DMS53 treated with DMSO at 0.1 percent for 48 hours (cell line): ENCODE data around the gene ATOX1.
"Not testable (repeated sequence)": the region's sequence is repeated elsewhere in the genome, so short reads cannot be mapped to it uniquely, and the experiment has no call there.

Experiments used
- DNase-seq: peaks from one replicate; lab custom pipeline; 2025; ENCODE audit not compliant: unreplicated experiment; lab: John Stamatoyannopoulos, UW

The ATOX1 gene

DNA sequence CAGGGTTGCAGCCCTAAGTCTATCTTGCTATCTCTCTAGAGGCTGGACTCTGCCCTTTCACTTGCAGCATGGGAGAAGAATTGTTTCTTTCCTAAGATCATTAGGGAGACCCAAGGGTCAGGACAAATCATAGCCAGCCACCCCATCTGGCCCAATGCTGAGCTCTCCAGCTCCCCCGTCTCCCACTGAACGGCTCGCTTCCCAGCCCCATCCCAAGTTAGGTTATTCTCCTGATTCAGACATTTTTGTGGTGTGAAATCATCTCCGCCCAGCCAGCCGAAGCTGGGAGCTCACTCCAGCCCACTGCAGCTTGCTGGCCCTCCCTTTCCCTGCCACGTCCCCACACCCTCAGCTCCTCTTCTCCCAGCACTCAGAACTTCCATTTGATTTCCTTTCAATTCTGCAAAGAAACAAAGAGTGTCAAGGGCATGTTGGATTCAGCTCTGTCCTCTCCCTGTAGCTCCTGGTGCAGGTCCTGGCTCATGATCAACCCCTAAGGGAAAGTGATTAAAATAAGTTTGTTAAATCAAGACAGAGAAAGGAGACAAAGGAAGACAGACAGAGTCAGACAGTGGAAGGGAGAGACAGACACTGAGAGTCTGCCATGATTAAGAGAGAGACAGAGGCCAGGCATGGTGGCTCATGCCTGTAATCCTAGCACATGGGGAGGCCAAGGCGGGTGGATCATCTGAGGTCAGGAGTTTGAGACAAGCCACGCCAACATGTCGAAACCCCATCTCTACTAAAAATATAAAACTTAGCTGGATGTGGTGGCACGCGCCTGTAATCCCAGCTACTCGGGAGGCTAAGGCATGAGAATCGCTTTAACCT, 59.1 kb downstream of the ATOX1 start:
- DNase-seq, result no peak

DNA sequence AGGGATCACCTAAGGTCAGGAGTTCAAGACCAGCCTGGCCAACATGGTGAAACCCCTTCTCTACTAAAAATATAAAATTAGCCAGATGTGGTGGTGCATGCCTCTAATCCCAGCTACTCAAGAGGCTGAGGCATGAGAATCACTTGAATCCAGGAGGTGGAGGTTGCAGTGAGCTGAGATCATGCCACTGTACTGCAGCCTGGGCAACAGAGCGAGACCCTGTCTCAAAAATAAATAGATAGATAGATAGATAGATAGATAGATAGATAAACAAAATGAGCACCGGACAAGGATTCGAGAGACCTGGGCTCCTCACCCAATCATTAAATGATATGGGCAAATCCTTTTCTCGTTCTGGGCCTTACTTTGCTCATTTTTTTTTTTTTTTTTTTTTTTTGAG, 60.4 kb downstream of the ATOX1 start:
- DNase-seq, result not testable (repeated sequence)

DNA sequence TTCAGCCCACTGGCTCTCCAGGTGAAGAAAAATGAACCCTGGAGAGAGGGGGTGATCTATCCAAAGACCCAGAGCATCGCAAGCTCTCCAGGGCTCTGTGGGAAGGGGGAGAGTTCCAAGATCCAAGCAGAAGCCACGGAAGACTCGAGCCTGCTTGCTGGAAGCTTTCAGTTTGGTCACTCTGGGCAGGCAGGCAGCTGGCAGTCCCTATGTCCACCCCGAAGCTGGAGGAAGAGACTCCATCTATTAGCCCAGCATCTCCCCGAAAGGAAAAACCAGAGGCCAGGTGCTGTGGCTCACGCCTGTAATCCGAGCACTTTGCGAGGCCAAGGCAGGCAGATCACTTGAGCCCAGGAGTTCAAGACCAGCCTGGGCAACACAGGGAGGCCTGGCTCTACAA, 61.0 kb downstream of the ATOX1 start:
- DNase-seq, result no peak

DNA sequence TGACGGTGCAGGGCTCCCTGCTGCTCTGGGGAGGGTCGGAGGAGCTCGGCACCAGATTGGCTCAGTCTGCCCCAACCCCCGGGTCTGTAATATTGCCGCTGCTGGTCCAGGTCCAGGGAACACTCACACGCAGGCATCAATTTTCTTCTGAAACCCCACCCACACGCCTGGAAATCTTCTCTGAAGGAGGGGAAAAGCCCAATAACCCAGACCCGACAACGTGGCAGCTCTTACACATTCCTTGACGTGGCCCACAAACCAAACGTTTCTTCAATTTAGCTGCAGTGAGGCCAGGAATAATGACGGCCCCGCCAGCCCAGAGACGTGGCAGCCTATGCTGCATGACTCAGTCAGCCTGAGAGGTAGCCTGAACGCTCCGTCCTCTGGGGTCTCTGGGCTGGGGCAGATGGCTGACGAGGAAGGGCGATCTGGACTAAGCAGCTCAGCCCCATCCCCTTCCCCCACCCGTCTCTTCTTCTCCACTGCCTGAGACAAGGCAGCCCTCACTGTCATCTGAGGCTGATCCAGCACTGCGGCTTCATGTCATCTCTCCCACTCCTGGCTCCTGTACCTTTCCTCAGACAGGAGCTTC, 61.9 kb downstream of the ATOX1 start:
- no peak for DNase-seq

DNA sequence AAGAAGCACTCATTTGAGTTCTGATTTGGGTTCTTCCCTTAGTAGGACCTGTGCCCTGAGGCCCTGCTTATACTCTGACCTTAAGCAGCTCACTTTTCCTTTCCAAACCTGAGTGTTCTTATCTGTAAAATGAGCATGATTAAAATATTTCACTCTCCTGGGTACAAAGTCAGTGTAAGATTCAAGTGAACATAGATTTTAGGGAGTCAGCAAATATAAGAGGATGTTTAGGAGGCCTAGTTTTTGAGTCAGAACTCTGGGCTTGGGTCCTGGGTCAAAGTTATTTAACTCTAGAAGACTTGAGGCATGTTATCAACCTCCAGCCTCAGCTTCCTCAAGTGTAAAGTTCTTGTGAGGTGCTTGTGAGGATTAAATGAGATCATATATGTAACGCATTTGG, 63.0 kb downstream of the ATOX1 start:
- no peak for DNase-seq

DNA sequence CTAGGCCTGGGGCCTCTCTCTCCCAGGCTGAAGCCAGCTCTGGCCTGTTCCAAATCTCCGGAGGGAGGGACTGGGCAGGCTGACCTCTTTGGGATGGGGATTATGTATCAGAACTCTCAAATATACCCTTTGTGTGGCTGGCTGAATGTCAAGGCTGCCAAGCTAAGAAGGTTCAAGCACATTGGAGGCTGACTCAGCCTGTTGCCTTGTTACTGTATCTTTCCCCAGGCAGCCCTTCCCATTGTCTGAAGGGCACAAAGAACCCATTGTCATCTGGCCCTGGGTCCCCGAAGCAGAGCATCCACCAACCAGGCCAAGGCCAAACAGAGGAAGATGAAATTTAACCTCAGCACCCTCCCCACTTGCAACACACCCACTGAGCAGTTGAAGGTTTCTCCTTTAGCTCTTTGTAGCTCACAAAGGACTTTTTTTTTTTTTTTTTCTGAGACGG, 64.4 kb downstream of the ATOX1 start:
- DNase-seq, result no peak
